PFSK-1 (cell line): ENCODE measurements around the gene NELFB.

ENCODE experiments used
- FOXP2 ChIP-seq: optimal IDR thresholded peaks from 2 replicates; pipeline ENCODE3; 2011; ENCODE audit warnings: borderline replicate concordance, control low read depth, inconsistent platforms; ENCODE audit not compliant: insufficient read depth; ENCODE audit errors: extremely low read length, extremely low read depth
- POLR2AphosphoS5 ChIP-seq: IDR thresholded peaks from 2 replicates; pipeline ENCODE4 v1.6.1; 2012; ENCODE audit warnings: low read depth, mild to moderate bottlenecking, control low read depth, low read length, moderate library complexity
- SIN3A ChIP-seq: IDR thresholded peaks from 2 replicates; pipeline ENCODE4 v1.6.1; 2012; ENCODE audit warnings: mild to moderate bottlenecking, low read length, moderate library complexity, borderline replicate concordance; ENCODE audit not compliant: insufficient read depth
- TAF1 ChIP-seq: IDR thresholded peaks from 2 replicates; pipeline ENCODE4 v1.6.1; 2012; ENCODE audit warnings: low read length, control low read depth, borderline replicate concordance; ENCODE audit not compliant: insufficient read depth
- TF ChIP-seq, protein P1 (sequence below), 2 experiments: IDR thresholded peaks; 2 replicates each; pipeline versions ENCODE4 v1.6.1 to v1.8.0; 2011 to 2012; ENCODE audit warnings: low read depth in 2 of 2, low read length in 2 of 2, control low read depth in 1 of 2, inconsistent platforms in 1 of 2, mild to moderate bottlenecking in 1 of 2, moderate library complexity in 1 of 2; ENCODE audit not compliant: insufficient read depth in 1 of 2

The NELFB gene

DNA sequence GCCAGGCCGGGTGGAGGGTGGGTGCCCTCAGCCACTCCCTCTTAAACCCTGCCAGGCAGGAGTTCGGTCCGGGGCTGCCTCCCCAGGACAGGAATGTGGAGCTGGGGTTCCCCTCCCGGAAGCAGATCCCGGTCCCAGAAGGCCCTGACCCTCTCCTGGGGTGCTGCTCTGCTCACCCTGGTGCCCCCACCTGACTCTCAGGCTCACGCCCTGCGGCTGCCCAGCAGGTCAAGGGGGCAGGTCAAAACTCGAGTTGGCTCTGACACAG is 50.6 kb downstream of the NELFB start:
- TF ChIP-seq TAF1 (no peak), POLR2AphosphoS5 (no peak), SIN3A (no peak), FOXP2 (no peak)
- TF ChIP-seq, protein P1, sequence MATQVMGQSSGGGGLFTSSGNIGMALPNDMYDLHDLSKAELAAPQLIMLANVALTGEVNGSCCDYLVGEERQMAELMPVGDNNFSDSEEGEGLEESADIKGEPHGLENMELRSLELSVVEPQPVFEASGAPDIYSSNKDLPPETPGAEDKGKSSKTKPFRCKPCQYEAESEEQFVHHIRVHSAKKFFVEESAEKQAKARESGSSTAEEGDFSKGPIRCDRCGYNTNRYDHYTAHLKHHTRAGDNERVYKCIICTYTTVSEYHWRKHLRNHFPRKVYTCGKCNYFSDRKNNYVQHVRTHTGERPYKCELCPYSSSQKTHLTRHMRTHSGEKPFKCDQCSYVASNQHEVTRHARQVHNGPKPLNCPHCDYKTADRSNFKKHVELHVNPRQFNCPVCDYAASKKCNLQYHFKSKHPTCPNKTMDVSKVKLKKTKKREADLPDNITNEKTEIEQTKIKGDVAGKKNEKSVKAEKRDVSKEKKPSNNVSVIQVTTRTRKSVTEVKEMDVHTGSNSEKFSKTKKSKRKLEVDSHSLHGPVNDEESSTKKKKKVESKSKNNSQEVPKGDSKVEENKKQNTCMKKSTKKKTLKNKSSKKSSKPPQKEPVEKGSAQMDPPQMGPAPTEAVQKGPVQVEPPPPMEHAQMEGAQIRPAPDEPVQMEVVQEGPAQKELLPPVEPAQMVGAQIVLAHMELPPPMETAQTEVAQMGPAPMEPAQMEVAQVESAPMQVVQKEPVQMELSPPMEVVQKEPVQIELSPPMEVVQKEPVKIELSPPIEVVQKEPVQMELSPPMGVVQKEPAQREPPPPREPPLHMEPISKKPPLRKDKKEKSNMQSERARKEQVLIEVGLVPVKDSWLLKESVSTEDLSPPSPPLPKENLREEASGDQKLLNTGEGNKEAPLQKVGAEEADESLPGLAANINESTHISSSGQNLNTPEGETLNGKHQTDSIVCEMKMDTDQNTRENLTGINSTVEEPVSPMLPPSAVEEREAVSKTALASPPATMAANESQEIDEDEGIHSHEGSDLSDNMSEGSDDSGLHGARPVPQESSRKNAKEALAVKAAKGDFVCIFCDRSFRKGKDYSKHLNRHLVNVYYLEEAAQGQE (IDR thresholded peaks at IDR 0.05; ENCODE audit: insufficient read depth in 1 of 2, low read depth in 2 of 2, low read length in 2 of 2): no peak

DNA sequence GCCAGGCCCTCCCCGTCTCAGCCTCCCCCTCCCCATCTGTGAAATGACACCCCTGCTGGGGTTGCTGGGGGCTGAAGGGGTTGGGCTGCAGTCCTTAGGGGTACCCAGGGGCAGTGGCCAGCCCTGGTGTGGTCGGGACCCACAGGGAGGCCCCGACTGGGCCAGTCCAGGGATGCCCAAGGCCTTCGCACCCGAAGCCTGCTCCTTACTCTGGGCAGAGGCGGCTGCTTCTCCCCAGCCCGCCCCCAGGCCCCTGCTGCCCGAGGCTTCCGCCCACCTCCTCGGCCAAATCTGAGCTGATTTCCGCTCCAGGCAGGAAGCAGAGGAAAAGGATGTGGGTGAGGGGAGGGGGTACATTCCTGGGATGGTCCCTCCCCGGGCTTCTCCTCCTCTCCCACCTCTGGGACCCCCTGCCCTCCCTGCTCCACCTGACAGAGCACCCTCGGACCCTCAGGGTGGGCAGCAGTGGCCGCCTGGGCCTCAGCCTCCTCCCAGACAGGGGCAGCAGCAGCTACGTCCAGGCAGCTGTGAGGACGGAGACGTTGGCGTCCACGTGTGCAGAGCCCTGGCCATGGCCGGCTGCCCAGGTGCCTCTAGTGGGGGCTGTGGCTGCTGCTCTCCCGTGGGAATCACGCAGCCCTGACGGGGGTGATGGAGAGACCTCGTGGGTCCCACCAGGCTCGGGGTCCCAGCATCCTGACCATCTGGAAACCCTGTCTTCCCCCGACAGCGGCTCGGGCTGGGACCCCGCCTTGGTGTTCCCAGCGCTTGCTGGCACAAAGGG is 51.1 kb downstream of the NELFB start:
- peak; percentile 81 for TF ChIP-seq POLR2AphosphoS5
- TF ChIP-seq, protein P1 (IDR thresholded peaks at IDR 0.05; ENCODE audit: insufficient read depth in 1 of 2, low read depth in 2 of 2, low read length in 2 of 2): no peak
- peak; percentile 56; the same call in 1 of the 2 replicates for TF ChIP-seq TAF1

DNA sequence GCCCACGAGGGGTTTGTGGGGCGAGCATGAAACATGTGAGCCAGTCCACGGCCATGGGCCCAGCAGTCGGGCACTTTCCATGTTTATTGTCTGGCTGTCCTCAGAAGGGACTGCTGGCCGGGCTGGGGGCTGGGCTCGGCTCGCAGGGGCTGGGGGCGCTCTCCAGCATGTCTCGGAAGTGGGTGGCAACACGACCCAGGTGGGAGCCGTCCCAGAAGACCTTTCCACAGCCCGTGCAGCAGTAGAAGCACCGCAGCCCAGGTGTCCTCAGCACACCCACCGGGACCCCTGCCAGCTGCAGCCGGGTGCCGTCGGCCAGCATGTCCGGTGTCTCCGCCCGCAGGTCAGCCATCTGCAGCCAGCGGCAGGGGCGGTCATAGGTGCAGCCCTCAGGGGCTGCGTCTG is 51.7 kb downstream of the NELFB start:
- no peak for TF ChIP-seq FOXP2
- no peak for TF ChIP-seq POLR2AphosphoS5
- no peak for TF ChIP-seq SIN3A
- no peak for TF ChIP-seq TAF1
- TF ChIP-seq, protein P1 (IDR thresholded peaks at IDR 0.05; ENCODE audit: insufficient read depth in 1 of 2, low read depth in 2 of 2, low read length in 2 of 2): no peak

DNA sequence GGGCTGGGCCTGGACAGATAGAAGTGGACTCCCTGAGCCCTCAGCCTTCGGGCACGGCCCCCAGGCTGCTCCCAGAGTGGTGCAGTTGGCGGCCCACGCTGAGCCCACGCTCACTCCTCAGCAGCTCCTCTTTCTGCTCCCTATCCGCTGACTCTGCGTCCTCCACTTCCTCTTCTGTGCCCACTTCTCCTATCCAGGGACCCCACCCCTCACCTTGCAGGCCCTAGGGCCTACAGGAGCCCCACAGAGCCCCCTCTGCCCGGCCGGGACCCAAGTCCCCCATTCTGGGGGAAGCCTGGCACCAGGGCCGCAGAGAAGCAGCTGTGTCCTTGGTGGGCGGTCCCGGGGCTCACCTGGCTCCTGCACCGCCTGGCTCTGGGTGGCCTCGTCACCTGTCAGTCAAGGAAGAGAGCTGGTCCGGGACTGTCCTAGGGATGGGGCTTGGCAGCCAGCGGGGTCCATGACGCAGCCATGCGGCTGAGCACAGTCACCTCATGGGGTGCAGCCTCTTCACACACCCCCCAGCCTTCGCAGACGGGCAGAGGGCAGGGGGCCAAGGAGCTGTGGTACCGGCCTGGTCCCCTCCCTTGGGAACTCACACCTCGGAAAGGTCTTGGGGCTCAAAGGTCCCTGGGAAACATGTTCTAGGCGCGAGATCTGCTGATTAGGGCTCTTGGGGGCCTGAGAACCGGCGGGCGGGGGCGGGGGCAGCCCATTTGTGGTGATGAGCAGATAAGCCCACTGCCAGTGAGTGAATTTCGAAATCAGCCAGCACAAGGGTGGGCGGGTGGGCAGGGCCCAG is 52.3 kb downstream of the NELFB start:
- TF ChIP-seq FOXP2 (no peak), POLR2AphosphoS5 (no peak), TAF1 (no peak)
- TF ChIP-seq, protein P1 (IDR thresholded peaks at IDR 0.05; ENCODE audit: insufficient read depth in 1 of 2, low read depth in 2 of 2, low read length in 2 of 2): no peak
